GM19328 (cell line): ENCODE data around the gene CELSR1.

Experiments used
- ATAC-seq: cut with Tn5 transposase; IDR thresholded peaks from one replicate; pipeline ENCODE4 v1.9.1; 2021; ENCODE audit warnings: mild to moderate bottlenecking, moderate library complexity; ENCODE audit not compliant: unreplicated experiment

The CELSR1 gene

DNA sequence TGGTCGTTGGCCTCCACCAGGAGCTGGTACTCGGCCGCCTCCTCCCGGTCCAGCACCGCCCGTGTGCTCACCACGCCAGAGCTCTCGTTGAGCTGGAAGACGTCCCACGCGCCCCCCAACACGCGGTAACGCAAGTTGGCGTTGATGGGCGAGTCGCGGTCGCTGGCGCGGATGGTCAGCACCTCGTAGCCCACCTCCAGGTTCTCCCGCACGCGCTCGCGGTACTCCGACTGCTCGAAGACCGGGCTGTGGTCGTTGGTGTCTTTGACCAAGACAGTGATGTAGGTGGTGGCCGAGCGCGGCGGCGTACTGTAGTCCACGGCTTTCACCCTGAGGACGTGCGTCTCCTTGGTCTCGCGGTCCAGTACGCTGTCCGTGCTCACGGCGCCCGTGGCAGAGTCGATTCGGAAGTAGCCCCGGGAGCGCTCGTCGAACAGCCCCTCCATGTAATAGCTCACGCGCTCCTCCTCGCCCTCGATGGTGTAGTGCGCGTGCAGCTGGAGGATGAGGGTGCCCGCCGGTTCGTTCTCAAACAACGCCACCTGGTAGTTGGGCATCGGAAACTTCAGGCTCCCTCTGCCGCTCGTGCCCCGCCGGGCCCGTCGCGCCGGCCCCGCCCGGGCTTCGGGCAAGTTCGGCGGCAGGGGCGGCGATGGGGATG, 1.4 kb downstream of the CELSR1 start:
- no peak for ATAC-seq

GRCh38 chr22:46534901-46535630, 2.4 kb downstream of the CELSR1 start:
- ATAC-seq, result no peak

DNA sequence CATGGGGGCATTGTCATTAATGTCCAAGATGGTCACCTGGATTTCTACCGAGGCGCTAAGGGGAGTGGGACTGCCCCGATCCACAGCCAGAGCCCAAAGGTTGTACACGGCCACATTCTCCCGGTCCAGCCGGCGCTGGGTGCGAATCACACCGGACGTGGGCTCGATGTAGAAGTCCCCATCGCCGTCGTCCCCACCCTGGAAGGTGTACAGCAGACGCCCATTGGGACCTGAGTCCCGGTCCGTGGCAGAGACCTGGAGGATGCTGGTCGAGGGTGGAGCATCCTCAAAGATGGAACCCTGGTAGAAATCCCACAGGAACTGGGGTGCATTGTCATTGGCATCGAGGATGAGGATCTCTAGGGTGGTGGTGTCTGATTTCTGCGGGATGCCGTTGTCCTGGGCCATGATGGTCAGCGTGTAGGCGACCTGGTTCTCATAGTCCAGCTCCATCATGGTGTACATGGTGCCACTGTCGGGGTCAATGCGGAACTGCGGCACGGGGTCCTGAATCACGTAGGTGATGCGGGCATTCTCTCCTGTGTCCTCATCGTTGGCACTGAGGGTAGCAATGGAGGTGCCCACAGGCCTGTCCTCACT, 3.1 kb downstream of the CELSR1 start:
- ATAC-seq, result no peak

- no peak for ATAC-seq
These were observed 4.2 kb downstream of the CELSR1 start for GRCh38 chr22:46533070-46533833.

DNA sequence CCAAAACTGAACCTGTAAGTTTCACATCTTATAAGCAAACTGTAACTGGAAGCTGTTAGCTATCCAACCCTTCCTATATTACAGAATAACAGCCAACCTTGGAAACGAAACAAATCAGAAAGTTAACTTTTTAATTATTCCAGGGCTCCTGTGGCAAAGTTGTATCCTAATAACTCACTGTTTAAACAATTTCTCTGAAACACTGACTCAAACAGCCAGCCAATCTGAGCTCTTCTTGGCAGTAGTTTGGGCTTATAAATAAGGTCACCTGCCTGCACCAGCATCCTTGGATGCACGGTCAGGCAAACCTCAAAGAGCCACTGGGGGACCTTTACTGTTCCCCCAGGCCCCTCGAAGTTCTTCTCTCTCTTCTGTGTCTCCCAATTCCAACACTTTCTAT, 5.0 kb downstream of the CELSR1 start:
- no peak for ATAC-seq

GRCh38 chr22:46531581-46532175, 5.7 kb downstream of the CELSR1 start:
- ATAC-seq, result no peak

DNA sequence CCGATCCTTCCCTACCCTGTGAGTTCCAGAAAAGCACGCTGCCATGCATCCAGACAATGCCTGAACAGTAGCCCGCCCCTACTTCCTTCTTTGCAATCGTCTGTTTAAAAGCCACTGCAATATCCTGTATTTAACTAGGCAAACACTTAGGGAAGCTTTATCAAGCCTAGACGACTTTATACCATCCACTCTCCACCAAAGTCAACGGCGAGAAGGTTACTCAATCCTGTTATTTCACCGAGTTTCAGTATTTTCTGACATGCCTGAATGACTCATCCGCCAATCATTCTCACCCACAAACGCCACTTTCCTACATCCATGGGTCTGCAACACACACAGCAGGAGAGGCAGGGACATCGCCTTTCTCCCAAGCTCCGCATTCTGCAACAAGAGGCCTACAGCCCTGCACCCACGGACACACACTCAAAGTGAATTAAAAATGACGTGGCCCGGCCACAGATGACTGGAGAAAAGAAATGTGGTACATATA, 9.3 kb downstream of the CELSR1 start:
- ATAC-seq, result no peak

- ATAC-seq, result no peak
These were observed 11.1 kb downstream of the CELSR1 start for GRCh38 chr22:46526244-46526839.

- no peak for ATAC-seq
These were observed 11.8 kb downstream of the CELSR1 start for GRCh38 chr22:46525389-46526243.

DNA sequence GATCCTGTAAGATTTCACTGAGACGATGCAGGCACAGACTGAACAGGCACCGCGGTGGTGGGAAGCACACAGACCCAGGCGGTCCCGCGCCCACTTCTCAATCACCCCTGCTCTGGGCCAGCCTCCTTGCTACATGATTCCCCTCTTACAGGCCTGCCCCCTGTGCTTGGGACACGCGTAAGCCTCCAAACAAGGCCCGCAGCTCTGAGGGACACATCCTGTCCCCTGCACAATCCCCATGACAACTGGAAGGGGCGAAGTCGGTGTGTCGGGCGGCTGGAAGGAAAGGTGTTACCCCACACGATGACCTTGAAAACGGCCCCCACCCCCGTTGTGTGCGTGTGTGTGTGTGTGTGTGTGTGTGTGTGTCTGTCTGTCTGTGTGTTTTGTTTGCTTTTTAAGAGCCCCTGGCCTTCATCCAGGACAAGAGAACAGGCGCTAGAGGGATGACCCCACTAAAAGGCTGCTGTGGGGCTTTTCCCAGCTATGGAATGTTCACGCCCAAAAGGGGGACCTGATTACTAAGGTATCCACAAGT, 13.1 kb downstream of the CELSR1 start:
- no peak for ATAC-seq

DNA sequence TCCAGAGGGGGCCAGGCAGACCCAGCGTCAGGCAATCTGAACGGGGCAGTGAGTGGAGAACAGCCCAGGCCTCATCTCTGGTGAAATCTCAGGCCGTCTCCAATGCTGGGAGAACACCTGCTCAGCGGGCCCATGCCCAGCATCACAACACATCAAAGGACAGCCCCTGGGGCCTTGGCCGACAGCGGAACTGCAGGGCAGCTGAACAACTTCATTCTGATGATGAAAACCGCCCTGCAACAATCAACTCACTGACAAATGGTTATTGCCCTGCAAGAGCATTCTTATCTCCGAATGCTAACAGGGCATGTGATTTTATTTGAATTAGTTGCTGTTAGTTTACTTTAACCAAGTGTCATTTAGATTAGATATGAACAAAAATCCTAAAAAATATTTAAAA, 14.6 kb downstream of the CELSR1 start:
- no peak for ATAC-seq

DNA sequence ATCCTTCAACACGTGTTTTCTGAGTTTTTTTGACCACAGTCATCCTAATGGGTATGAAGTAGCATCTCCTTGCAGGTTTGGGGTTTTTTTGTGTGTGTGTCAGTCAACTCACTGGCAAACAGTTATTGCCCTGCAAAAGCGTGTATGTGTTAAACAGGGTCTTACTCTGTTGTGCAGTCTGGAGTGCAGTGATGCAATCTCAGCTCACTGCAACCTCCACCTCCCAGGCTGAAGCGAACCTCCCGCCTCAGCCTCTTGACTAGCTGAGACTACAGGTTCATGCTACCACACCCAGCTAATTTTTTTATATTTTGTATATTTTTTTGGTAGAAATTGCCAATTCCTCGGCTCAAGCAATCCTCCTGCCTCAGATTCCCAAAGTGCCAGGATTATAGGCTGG, 15.4 kb downstream of the CELSR1 start:
- no peak for ATAC-seq

GRCh38 chr22:46520880-46521279, 16.5 kb downstream of the CELSR1 start:
- no peak for ATAC-seq

GRCh38 chr22:46519377-46519776, 18.0 kb downstream of the CELSR1 start:
- ATAC-seq, result no peak

- ATAC-seq, result no peak
These were observed 18.7 kb downstream of the CELSR1 start for GRCh38 chr22:46518542-46519325.

DNA sequence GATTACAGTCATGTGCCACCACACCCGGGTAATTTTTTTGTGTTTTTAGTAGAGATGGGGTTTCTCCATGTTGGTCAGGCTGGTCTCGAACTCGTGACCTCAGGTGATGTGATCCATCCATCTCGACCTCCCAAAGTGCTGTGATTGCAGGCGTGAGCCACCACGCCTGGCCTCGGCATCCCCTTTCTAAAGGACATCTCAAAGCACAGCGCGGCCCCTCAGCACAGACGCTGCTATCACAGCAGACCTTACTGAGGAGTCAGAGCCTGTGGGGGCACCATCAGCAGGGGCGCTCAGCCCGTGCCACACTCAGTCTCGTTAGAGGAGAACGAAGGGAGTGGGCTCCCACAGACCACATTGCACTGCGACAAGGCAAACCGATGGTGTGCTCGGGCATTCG, 19.4 kb downstream of the CELSR1 start:
- no peak for ATAC-seq

DNA sequence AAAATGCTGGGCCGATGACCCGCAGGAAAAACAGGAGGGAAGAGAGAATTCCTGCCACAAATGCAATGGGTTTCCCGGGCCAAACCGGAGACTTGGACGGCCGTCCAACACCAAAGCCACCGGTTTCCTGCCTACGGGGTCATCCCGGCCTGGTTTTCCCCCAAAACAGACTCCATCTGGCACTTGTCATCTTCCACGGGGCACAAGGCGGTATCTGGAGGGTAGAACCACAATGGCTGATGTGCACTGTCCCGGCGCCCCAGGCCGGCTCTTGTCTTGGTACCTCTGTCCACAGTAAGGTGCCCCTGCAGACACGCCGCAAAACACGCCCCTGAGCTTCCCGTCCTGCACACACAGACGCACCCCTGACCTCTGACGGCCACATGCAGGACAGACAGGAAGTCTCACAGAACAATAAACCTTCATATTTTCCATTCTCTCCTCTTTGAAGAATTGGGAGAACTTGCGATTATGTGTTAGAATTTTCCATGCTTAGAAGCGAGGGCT, 20.1 kb downstream of the CELSR1 start:
- no peak for ATAC-seq

DNA sequence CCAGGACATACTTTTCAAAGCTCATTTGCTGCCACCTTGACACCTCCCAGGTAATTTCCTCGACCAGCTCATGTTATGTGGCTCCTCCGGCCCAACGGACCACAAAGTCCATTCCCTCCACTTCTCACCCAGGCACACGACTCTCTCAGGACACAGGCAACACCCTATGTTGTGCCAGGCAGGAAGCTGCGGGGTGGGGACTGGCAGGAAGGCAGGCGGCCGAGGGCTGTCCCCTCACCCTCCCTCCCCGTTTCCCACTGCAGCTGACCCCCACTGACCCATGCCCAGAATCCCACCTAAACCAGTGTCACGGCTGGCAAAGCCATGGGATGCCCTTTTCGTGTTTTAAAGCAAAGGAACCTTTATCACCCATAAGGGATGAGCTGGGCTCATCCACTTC, 20.8 kb downstream of the CELSR1 start:
- ATAC-seq, result no peak
